IMR-90 (cell line): Measurements from ENCODE around the gene OFD1. TPM values are rescaled to one million over a fixed set of nuclear protein-coding genes. Genes with fewer than 3 reads are reported as not detected.

ENCODE experiments used
- ATAC-seq: fragments of 200-7000 bp; cut with Tn5 transposase; 2 replicates; pipeline ENCODE4 v1.9.1; 2020; ENCODE audit warnings: low read depth, mild to moderate bottlenecking, moderate library complexity
- BruUV-seq: library from RNA; stranded (reverse); fragments of 400-500 nt; replicated peaks from 2 replicates; lab custom pipeline; 2021; lab: Mats Ljungman, UMichigan
- CTCF ChIA-PET: fragments of 300-600 bp; formaldehyde crosslinking; extraction: SDS; loops from one replicate; lab custom pipeline; 2021; ENCODE audit warnings: antibody characterized with exemption; lab: Yijun Ruan, JAX
- POLR2A ChIA-PET: fragments of 300-600 bp; sonication (Branson Sonifier 250); formaldehyde crosslinking; loops from one replicate; lab custom pipeline; 2022; ENCODE audit warnings: antibody characterized with exemption; ENCODE audit not compliant: unreplicated experiment; lab: Charles Lee
- DNase-seq: peaks from one replicate; pipeline ENCODE4 v3.0.0; 2013
- H2AFZ ChIP-seq: replicated peaks from 2 replicates; pipeline ENCODE3; 2013; ENCODE audit warnings: low read length, mild to moderate bottlenecking; ENCODE audit not compliant: poor library complexity
- H2AK5ac ChIP-seq: 2 replicates; pipeline ENCODE4 v1.6.1; 2013; ENCODE audit warnings: low read depth, low read length, inconsistent platforms
- H2AK9ac ChIP-seq: replicated peaks from 2 replicates; pipeline ENCODE3; 2013; ENCODE audit warnings: mild to moderate bottlenecking, low read depth, low read length, moderate library complexity; ENCODE audit not compliant: poor library complexity
- H2BK120ac ChIP-seq: 2 replicates; pipeline ENCODE4 v1.6.1; 2013; ENCODE audit warnings: low read depth, low read length, inconsistent platforms
- H2BK15ac ChIP-seq: 3 replicates; pipeline ENCODE4 v1.6.1; 2013; ENCODE audit warnings: low read depth, low read length, inconsistent platforms
- H2BK20ac ChIP-seq: 2 replicates; pipeline ENCODE4 v1.6.1; 2013; ENCODE audit warnings: low read depth, mild to moderate bottlenecking, inconsistent platforms, low read length, moderate library complexity
- H2BK5ac ChIP-seq: 2 replicates; pipeline ENCODE4 v1.6.1; 2013; ENCODE audit warnings: mild to moderate bottlenecking, low read depth, low read length, inconsistent platforms; ENCODE audit not compliant: poor library complexity, severe bottlenecking
- H3K14ac ChIP-seq: replicated peaks from 2 replicates; pipeline ENCODE4 v1.6.1; 2013; ENCODE audit warnings: low read depth, low read length, inconsistent platforms
- H3K18ac ChIP-seq: 2 replicates; pipeline ENCODE4 v1.6.1; 2013; ENCODE audit warnings: low read depth, low read length, control low read depth
- H3K23ac ChIP-seq: 2 replicates; pipeline ENCODE4 v1.6.1; 2013; ENCODE audit warnings: low read depth, low read length, inconsistent platforms
- H3K27ac ChIP-seq: 2 replicates; pipeline ENCODE4 v1.5.1; 2013; ENCODE audit warnings: mild to moderate bottlenecking, control low read depth, low read length; ENCODE audit not compliant: insufficient read depth
- H3K27me3 ChIP-seq: 2 replicates; pipeline ENCODE4 v1.6.1; 2013; ENCODE audit warnings: low read length; ENCODE audit not compliant: control insufficient read depth, insufficient read depth
- H3K36me3 ChIP-seq: 2 replicates; pipeline ENCODE4 v1.6.1; 2013; ENCODE audit warnings: low read length, mixed read lengths; ENCODE audit not compliant: control insufficient read depth, insufficient read depth
- H3K4ac ChIP-seq: 2 replicates; pipeline ENCODE4 v1.6.1; 2013; ENCODE audit warnings: low read depth, low read length, inconsistent platforms
- H3K4me1 ChIP-seq: 2 replicates; pipeline ENCODE4 v1.6.1; 2013; ENCODE audit warnings: low read length, mixed read lengths; ENCODE audit not compliant: control insufficient read depth, insufficient read depth
- H3K4me2 ChIP-seq: 2 replicates; pipeline ENCODE4 v1.6.1; 2013; ENCODE audit warnings: low read depth, mild to moderate bottlenecking, control low read depth, low read length, moderate library complexity
- H3K4me3 ChIP-seq: 2 replicates; pipeline ENCODE4 v1.5.1; 2013; ENCODE audit warnings: low read depth, mild to moderate bottlenecking, control low read depth, low read length, moderate library complexity; ENCODE audit not compliant: insufficient read depth
- H3K56ac ChIP-seq: 2 replicates; pipeline ENCODE4 v1.6.1; 2013; ENCODE audit warnings: low read length, inconsistent platforms; ENCODE audit not compliant: insufficient read depth; ENCODE audit errors: extremely low read depth
- H3K79me1 ChIP-seq, 2 experiments: 2 replicates each; pipeline ENCODE4 v1.6.1; 2013; ENCODE audit warnings: low read length in 2 of 2, inconsistent platforms in 1 of 2, low read depth in 1 of 2
- H3K9ac ChIP-seq: 2 replicates; pipeline ENCODE4 v1.6.1; 2013; ENCODE audit warnings: low read depth, low read length, control low read depth
- H3K9me1 ChIP-seq: 2 replicates; pipeline ENCODE4 v1.6.1; 2013; ENCODE audit warnings: low read length, inconsistent platforms; ENCODE audit not compliant: insufficient read depth
- H3K9me3 ChIP-seq: 2 replicates; pipeline ENCODE4 v1.6.1; 2013; ENCODE audit warnings: low read length; ENCODE audit not compliant: control insufficient read depth, insufficient read depth
- H4K20me1 ChIP-seq: 2 replicates; pipeline ENCODE4 v1.6.1; 2013; ENCODE audit warnings: low read length, inconsistent platforms; ENCODE audit not compliant: insufficient read depth
- H4K5ac ChIP-seq: 2 replicates; pipeline ENCODE4 v1.6.1; 2013; ENCODE audit warnings: mild to moderate bottlenecking, low read depth, low read length, control low read depth
- H4K8ac ChIP-seq, 2 experiments: 2 replicates each; pipeline ENCODE4 v1.6.1; 2013; ENCODE audit warnings: low read depth in 2 of 2, low read length in 2 of 2, control low read depth in 1 of 2, inconsistent platforms in 1 of 2
- H4K91ac ChIP-seq: 2 replicates; pipeline ENCODE4 v1.6.1; 2013; ENCODE audit warnings: low read depth, low read length, inconsistent platforms; ENCODE audit not compliant: insufficient read depth
- MAFK ChIP-seq: IDR thresholded peaks from 2 replicates; pipeline ENCODE4 v1.6.1; 2012; ENCODE audit warnings: low read depth, low read length, improper control_type of control experiment
- NFE2L2 ChIP-seq: fragments of 150-350 bp; IDR thresholded peaks from 2 replicates; pipeline ENCODE4 v1.6.1; 2016; ENCODE audit warnings: low read depth, mild to moderate bottlenecking, low read length
- POLR2A ChIP-seq: IDR thresholded peaks from 2 replicates; pipeline ENCODE4 v1.6.1; 2012; ENCODE audit warnings: mild to moderate bottlenecking, low read depth, low read length
- WGBS, 2 experiments: methylation state at CpG; one replicate each; pipeline versions ENCODE4 v1.1.5 to v1.1.7; 2013; ENCODE audit warnings: missing lambda C conversion rate in 2 of 2; ENCODE audit not compliant: insufficient read length in 1 of 2; ENCODE audit errors: extremely low coverage in 2 of 2; 5-methylcytosine and 5-hydroxymethylcytosine counted together
- dilution Hi-C: fragments of 300-500 bp; cut with HindIII; formaldehyde crosslinking; loops from one replicate; pipeline ENCODE4 v1.14.3; 2018; ENCODE audit warnings: low sequenced_read_pairs; ENCODE audit not compliant: unreplicated experiment
- in situ Hi-C: fragments of 300-500 bp; cut with MboI; formaldehyde crosslinking; loops from 3 replicates; pipeline ENCODE4 v1.14.3; 2019; ENCODE audit warnings: low sequenced_read_pairs, inconsistent platforms, mixed read lengths
- intact Hi-C: fragments of 100-400 bp; cut with micrococcal nuclease; formaldehyde crosslinking; loops from 2 replicates; pipeline ENCODE4 v1.10.0; 2022
- polyA plus RNA-seq, 3 experiments: library from polyadenylated mRNA; depleted of rRNA; stranded (reverse); fragments of >200 nt; gene quantifications; 2 replicates each; pipeline ENCODE4 v1.2.3, GENCODE V29; 2012; ENCODE audit warnings: low replicate concordance in 1 of 3
- total RNA-seq: library from RNA; depleted of rRNA; stranded (reverse); fragments of >200 nt; gene quantifications from 2 replicates; pipeline ENCODE4 v1.2.3, GENCODE V29; 2012
- TF ChIP-seq, protein P1 (sequence below): fragments of 150-350 bp; IDR thresholded peaks from 2 replicates; pipeline ENCODE4 v1.6.1; 2017; ENCODE audit warnings: mild to moderate bottlenecking, antibody characterized with exemption, low read length, low read depth

Gene OFD1
- total and polyA plus RNA-seq, 2 of the 4 experiments (the other 2 are of a cell fraction) = 8.4 to 8.6 TPM

DNA sequence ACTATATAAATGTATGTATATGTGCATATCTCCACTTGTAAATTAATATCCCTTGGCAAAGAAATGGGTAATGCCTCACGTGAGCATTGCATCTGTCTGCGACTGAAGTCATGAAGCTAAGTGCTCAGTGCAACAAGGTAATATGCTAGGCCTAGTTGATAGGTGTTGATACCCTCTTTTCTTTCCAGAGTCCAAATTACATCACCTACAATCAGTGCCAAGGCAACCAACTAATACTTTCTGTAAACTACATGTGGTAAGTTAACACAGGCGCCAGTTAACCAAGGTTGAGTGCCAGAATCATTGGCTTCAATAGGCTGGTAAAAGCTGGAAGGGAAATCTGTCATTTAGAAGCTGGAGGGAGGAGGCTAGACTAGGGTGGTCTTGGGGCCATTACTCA is 41.3 kb downstream of the OFD1 start:
- no peak overlapping the region for H4K5ac ChIP-seq
- no peak overlapping the region for H2BK20ac ChIP-seq
- H2BK15ac ChIP-seq = no peak overlapping the region
- peaks cover 4% of the 10 kb centered on the region for H3K36me3 ChIP-seq
- H2AFZ ChIP-seq = no peak overlapping the region
- in situ Hi-C loops (no loop called here), intact Hi-C loops (loop anchor here (2.0 kb wide), 1 partner anchor 257 kb away; no protein-coding TSS in a partner anchor), dilution Hi-C loops (no loop called here)
- no peak overlapping the region for H3K23ac ChIP-seq
- no peak overlapping the region for H2AK5ac ChIP-seq
- no peak overlapping the region for H3K14ac ChIP-seq
- no peaks in the 10 kb centered on the region; the same call in 1 of the 2 replicates for H3K4me1 ChIP-seq
- no peaks in the 10 kb centered on the region for H3K79me1 ChIP-seq
- no peak for ATAC-seq
- no peak overlapping the region for H3K9ac ChIP-seq
- H2BK5ac ChIP-seq = no peak overlapping the region
- H3K27me3 ChIP-seq = peaks cover 2% of the 10 kb centered on the region; the same call in 1 of the 2 replicates
- TF ChIP-seq MAFK = no peak
- no peak for TF ChIP-seq POLR2A
- no peak for TF ChIP-seq NFE2L2
- TF ChIP-seq, protein P1, sequence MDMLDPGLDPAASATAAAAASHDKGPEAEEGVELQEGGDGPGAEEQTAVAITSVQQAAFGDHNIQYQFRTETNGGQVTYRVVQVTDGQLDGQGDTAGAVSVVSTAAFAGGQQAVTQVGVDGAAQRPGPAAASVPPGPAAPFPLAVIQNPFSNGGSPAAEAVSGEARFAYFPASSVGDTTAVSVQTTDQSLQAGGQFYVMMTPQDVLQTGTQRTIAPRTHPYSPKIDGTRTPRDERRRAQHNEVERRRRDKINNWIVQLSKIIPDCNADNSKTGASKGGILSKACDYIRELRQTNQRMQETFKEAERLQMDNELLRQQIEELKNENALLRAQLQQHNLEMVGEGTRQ = no peak
- BruUV-seq = no TSS peak
- POLR2A ChIA-PET = no interaction called here
- H3K56ac ChIP-seq = no peak overlapping the region
- H2BK120ac ChIP-seq = no peak overlapping the region
- H4K8ac ChIP-seq = no peak overlapping the region
- CTCF ChIA-PET = interaction anchor here (1.0 kb wide), 1 partner anchor 14 kb away, joined by 3 read pairs; no protein-coding TSS in a partner anchor
- H3K9me1 ChIP-seq = no peaks in the 10 kb centered on the region; the same call in 1 of the 2 replicates
- H3K9me3 ChIP-seq = no peaks in the 10 kb centered on the region
- H3K4me2 ChIP-seq = no peak overlapping the region
- H2AK9ac ChIP-seq = no peak overlapping the region
- H3K27ac ChIP-seq = no peak overlapping the region
- no peak overlapping the region for H3K4me3 ChIP-seq
- no peak for DNase-seq
- H4K20me1 ChIP-seq = no peaks in the 10 kb centered on the region
- WGBS, 2 experiments = no CpG with 5 or more reads among the region's 3 CpGs
- H3K4ac ChIP-seq = no peak overlapping the region
- H4K91ac ChIP-seq = no peak overlapping the region
- no peak overlapping the region for H3K18ac ChIP-seq
